Stimulated activated CD4-positive, alpha-beta T cell treated with anti-CD3 and anti-CD28 coated beads, TNF-alpha, amount 100 ng/mL, for 24 hours (primary cell): ENCODE measurements around the gene NXPE3.

ENCODE experiments used
- DNase-seq, 3 experiments: peaks; one replicate each; pipeline ENCODE4 v3.0.0-alpha.2; 2020; ENCODE audit warnings: low read depth in 3 of 3

Gene NXPE3

GRCh38 chr3:101802179-101802578 lies 23.2 kb downstream of the NXPE3 start:
- no peak for DNase-seq

GRCh38 chr3:101803173-101803782 lies 24.3 kb downstream of the NXPE3 start:
- DNase-seq, result peak in 2 of 3 experiments; percentile 34 to 58

- DNase-seq, result no peak
Observed at GRCh38 chr3:101803939-101804338, 24.9 kb downstream of the NXPE3 start.

- no peak for DNase-seq
Observed at GRCh38 chr3:101806491-101806890, 27.5 kb downstream of the NXPE3 start.

- no peak for DNase-seq
Observed at GRCh38 chr3:101807888-101808287, 28.9 kb downstream of the NXPE3 start.

- DNase-seq, result peak in 1 of 3 experiments; percentile 20
Observed at GRCh38 chr3:101809178-101810021, 30.4 kb downstream of the NXPE3 start.

GRCh38 chr3:101810022-101810418 lies 31.0 kb downstream of the NXPE3 start:
- DNase-seq, result no peak

- no peak for DNase-seq
Observed at GRCh38 chr3:101811875-101812274, 32.9 kb downstream of the NXPE3 start.

GRCh38 chr3:101812895-101813294 lies 33.9 kb downstream of the NXPE3 start:
- no peak for DNase-seq

- no peak for DNase-seq
Observed at GRCh38 chr3:101813817-101814440, 34.9 kb downstream of the NXPE3 start.

GRCh38 chr3:101814835-101815234 lies 35.8 kb downstream of the NXPE3 start:
- no peak for DNase-seq

- no peak for DNase-seq
Observed at GRCh38 chr3:101816215-101817149, 37.5 kb downstream of the NXPE3 start.

GRCh38 chr3:101817992-101818391 lies 39.0 kb downstream of the NXPE3 start:
- no peak for DNase-seq

- DNase-seq, result no peak
Observed at GRCh38 chr3:101819649-101820206, 40.7 kb downstream of the NXPE3 start.

GRCh38 chr3:101821503-101821902 lies 42.5 kb downstream of the NXPE3 start:
- DNase-seq, result no peak

- DNase-seq, result no peak
Observed at GRCh38 chr3:101823525-101823924, 44.5 kb downstream of the NXPE3 start.

- no peak for DNase-seq
Observed at GRCh38 chr3:101824702-101825101, 45.7 kb downstream of the NXPE3 start.

- no peak for DNase-seq
Observed at GRCh38 chr3:101825904-101826445, 47.0 kb downstream of the NXPE3 start.

GRCh38 chr3:101827211-101828174 lies 48.5 kb downstream of the NXPE3 start:
- DNase-seq, result peak; percentile 60 to 84 (median 76)

- no peak for DNase-seq
Observed at GRCh38 chr3:101828276-101828675, 49.3 kb downstream of the NXPE3 start.
